ENCODE measurements around the gene CAMK1D. TPM values are rescaled to one million over a fixed set of nuclear protein-coding genes. Genes with fewer than 3 reads are reported as not detected.

The CAMK1D gene
- total and polyA plus RNA-seq, 8 donors, result 1.4 to 26.9 (median 3.9) TPM

GRCh38 chr10:12539350-12540164, 190.2 kb downstream of the CAMK1D start:
- no peak overlapping the region for H3K27ac ChIP-seq
- no peak for DNase-seq
- WGBS, 5 donors, result 83 to 87% (median 86%) methylated on average over 7 of the region's 7 CpGs
- H3K4me3 ChIP-seq, result no peak overlapping the region
- H3K27me3 ChIP-seq, result no peaks in the 10 kb centered on the region
- intact Hi-C loops (cut with DNase I; ENCODE audit: low total_unique reads), result no loop called here
- peaks cover 0 to 13% (median 0%) of the 10 kb centered on the region in 4 donors for H3K4me1 ChIP-seq
- no peaks in the 10 kb centered on the region for H3K9me3 ChIP-seq
- TF ChIP-seq POLR2AphosphoS5 (IDR thresholded peaks at IDR 0.05) (no peak), CTCF (IDR thresholded peaks at IDR 0.05) (no peak), POLR2A (IDR thresholded peaks at IDR 0.05) (no peak), EP300 (IDR thresholded peaks at IDR 0.05) (no peak)
- no peaks in the 10 kb centered on the region for H3K36me3 ChIP-seq

GRCh38 chr10:12540341-12540781, 191.0 kb downstream of the CAMK1D start:
- Histone ChIP-seq H3K4me1 (peaks cover 0 to 13% (median 0%) of the 10 kb centered on the region in 4 donors), H3K36me3 (no peaks in the 10 kb centered on the region), H3K27ac (no peak overlapping the region), H3K9me3 (no peaks in the 10 kb centered on the region), H3K4me3 (no peak overlapping the region), H3K27me3 (no peaks in the 10 kb centered on the region)
- no peak for DNase-seq
- intact Hi-C loops (cut with DNase I; ENCODE audit: low total_unique reads), result no loop called here
- TF ChIP-seq CTCF (IDR thresholded peaks at IDR 0.05), result no peak
- TF ChIP-seq POLR2AphosphoS5 (IDR thresholded peaks at IDR 0.05), result no peak
- no peak for TF ChIP-seq POLR2A (IDR thresholded peaks at IDR 0.05)
- TF ChIP-seq EP300 (IDR thresholded peaks at IDR 0.05), result no peak
- WGBS, 5 donors, result 47 to 55% (median 53%) methylated on average over 4 of the region's 4 CpGs

GRCh38 chr10:12541446-12542067, 192.2 kb downstream of the CAMK1D start:
- Histone ChIP-seq H3K4me1 (peaks cover 0 to 13% (median 0%) of the 10 kb centered on the region in 4 donors), H3K36me3 (no peaks in the 10 kb centered on the region), H3K4me3 (no peak overlapping the region), H3K27me3 (no peaks in the 10 kb centered on the region), H3K9me3 (no peaks in the 10 kb centered on the region), H3K27ac (no peak overlapping the region)
- TF ChIP-seq POLR2A (IDR thresholded peaks at IDR 0.05) (no peak), CTCF (IDR thresholded peaks at IDR 0.05) (no peak), EP300 (IDR thresholded peaks at IDR 0.05) (no peak), POLR2AphosphoS5 (IDR thresholded peaks at IDR 0.05) (no peak)
- intact Hi-C loops (cut with DNase I; ENCODE audit: low total_unique reads), result no loop called here
- DNase-seq, result no peak
- 81 to 87% (median 85%) methylated on average over 11 of the region's 11 CpGs for WGBS, 5 donors

- no peak for TF ChIP-seq EP300 (IDR thresholded peaks at IDR 0.05)
- no peak for TF ChIP-seq CTCF (IDR thresholded peaks at IDR 0.05)
- no peak for TF ChIP-seq POLR2A (IDR thresholded peaks at IDR 0.05)
- no peak for TF ChIP-seq POLR2AphosphoS5 (IDR thresholded peaks at IDR 0.05)
- H3K27me3 ChIP-seq, result no peaks in the 10 kb centered on the region
- DNase-seq, result no peak
- no peak overlapping the region for H3K4me3 ChIP-seq
- no peaks in the 10 kb centered on the region for H3K36me3 ChIP-seq
- H3K4me1 ChIP-seq, result peaks cover 0 to 13% (median 0%) of the 10 kb centered on the region in 4 donors
- no peaks in the 10 kb centered on the region for H3K9me3 ChIP-seq
- intact Hi-C loops (cut with DNase I; ENCODE audit: low total_unique reads), result no loop called here
- H3K27ac ChIP-seq, result no peak overlapping the region
- WGBS, 5 donors, result 74 to 92% (median 90%) methylated on average over 6 of the region's 6 CpGs
Observed at GRCh38 chr10:12542133-12542670, 192.9 kb downstream of the CAMK1D start.

Data from stomach (tissue), 9 donors.